Left lung (tissue), 10 donors: ENCODE data around the gene C1orf35. TPM values are rescaled to one million over a fixed set of nuclear protein-coding genes. Genes with fewer than 3 reads are reported as not detected.

Experiments used
- ATAC-seq: fragments of 200-7000 bp; cut with Tn5 transposase; one replicate; pipeline ENCODE4 v1.9.1; 2020; ENCODE audit warnings: moderate library complexity
- DNase-seq, 4 donors: peaks; one replicate each; pipeline ENCODE4 v3.0.0-alpha.2; 2013 to 2020
- H3K27ac ChIP-seq, 2 donors: fragments of 200-600 bp; sonication (generic) in 1 of 2; one replicate each; pipeline versions ENCODE4 v1.5.0 to v1.8.0; 2020 to 2021
- H3K27me3 ChIP-seq, 2 donors: fragments of 200-600 bp; sonication (generic) in 1 of 2; one replicate each; pipeline versions ENCODE4 v1.5.0 to v1.8.0; 2020 to 2021
- H3K36me3 ChIP-seq, 2 donors: fragments of 200-600 bp; sonication (generic) in 1 of 2; one replicate each; pipeline versions ENCODE4 v1.5.0 to v1.8.0; 2020 to 2021
- H3K4me1 ChIP-seq, 2 donors: fragments of 200-600 bp; one replicate each; pipeline ENCODE4 v1.8.0; 2021
- H3K4me3 ChIP-seq, 2 donors: fragments of 200-600 bp; sonication (generic) in 1 of 2; one replicate each; pipeline versions ENCODE4 v1.5.0 to v1.8.0; 2020 to 2021; ENCODE audit warnings: mild to moderate bottlenecking in 1 of 2
- H3K9me3 ChIP-seq, 2 donors: fragments of 200-600 bp; sonication (generic) in 1 of 2; one replicate each; pipeline versions ENCODE4 v1.5.0 to v1.8.0; 2020 to 2021
- CTCF ChIP-seq, 2 donors: fragments of 200-600 bp; sonication (generic) in 1 of 2; IDR thresholded peaks; one replicate each; pipeline versions ENCODE4 v1.5.0 to v1.8.0; 2021; ENCODE audit warnings: antibody characterized with exemption in 2 of 2
- intact Hi-C, 2 donors: fragments of 100-400 bp; cut with DNase I; formaldehyde crosslinking; loops; one replicate each; pipeline versions ENCODE4 v1.11.2 to v1.14.2; 2022
- polyA plus RNA-seq, 6 donors: library from polyadenylated mRNA; unstranded; fragments of 120-200 nt; gene quantifications; one replicate each; pipeline ENCODE4 v1.2.1, GENCODE V29; 2013; ENCODE audit not compliant: insufficient read length in 6 of 6
- total RNA-seq, 2 donors: library from RNA; stranded (reverse); fragmentation: NEBNext Ultra II Directional; extraction: Animal tissue kit (Norgen Biotek cat#: 25700); gene quantifications; one replicate each; pipeline ENCODE4 v1.2.1, GENCODE V29; 2021
- donor health status: DM: no; HTN: yes; CAD: no.
- donor health status: DM: no; HTN: no; CAD: no.

The C1orf35 gene
- total and polyA plus RNA-seq, 8 donors: 12.6 to 21.1 (median 17.0) TPM

DNA sequence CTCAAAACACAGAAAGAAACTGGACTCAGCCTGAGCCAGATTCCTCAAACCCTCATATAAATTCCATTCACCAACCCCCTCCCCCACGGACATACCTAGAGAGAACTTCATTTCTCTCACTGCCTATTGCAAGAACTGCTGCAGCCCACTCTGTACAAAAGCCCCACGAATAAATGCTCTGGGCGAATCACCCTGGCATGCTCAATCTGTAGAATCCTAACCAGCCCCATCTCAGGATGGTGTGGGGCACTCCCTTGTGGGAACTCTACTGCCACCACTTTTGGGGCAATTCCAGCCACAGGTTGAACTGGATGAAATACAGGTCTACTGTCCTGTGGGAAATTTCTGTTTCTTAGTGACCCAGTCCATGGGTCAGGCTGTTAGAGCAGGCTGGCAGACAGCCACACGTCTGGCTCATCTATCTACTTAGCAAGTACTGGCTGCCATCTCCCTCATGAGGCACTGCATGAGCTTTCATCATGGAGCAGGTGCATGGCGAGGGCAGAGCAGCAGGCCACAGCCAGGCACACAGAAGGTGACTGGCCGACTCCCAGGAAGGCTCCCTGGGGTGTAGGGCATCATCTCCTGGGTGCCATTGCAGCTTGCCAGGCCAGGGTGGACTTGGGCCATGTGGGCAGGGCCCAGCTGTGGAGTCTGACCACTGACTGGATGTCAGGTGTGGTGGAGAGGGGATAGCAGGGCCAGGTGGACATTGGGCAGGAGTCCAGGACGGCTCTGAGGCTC lies 1.6 kb upstream of the C1orf35 start:
- TF ChIP-seq CTCF (IDR thresholded peaks at IDR 0.05): no peak
- Histone ChIP-seq H3K27me3 (no peaks in the 10 kb centered on the region), H3K4me1 (peaks cover 15 to 63% of the 10 kb centered on the region in 2 donors), H3K4me3 (no peak overlapping the region), H3K9me3 (no peaks in the 10 kb centered on the region), H3K27ac (no peak overlapping the region), H3K36me3 (peaks cover 0 to 44% of the 10 kb centered on the region in 2 donors)
- ATAC-seq: no peak
- DNase-seq: peak in 1 of 4 donors; percentile 61
- intact Hi-C loops: no loop called here

DNA sequence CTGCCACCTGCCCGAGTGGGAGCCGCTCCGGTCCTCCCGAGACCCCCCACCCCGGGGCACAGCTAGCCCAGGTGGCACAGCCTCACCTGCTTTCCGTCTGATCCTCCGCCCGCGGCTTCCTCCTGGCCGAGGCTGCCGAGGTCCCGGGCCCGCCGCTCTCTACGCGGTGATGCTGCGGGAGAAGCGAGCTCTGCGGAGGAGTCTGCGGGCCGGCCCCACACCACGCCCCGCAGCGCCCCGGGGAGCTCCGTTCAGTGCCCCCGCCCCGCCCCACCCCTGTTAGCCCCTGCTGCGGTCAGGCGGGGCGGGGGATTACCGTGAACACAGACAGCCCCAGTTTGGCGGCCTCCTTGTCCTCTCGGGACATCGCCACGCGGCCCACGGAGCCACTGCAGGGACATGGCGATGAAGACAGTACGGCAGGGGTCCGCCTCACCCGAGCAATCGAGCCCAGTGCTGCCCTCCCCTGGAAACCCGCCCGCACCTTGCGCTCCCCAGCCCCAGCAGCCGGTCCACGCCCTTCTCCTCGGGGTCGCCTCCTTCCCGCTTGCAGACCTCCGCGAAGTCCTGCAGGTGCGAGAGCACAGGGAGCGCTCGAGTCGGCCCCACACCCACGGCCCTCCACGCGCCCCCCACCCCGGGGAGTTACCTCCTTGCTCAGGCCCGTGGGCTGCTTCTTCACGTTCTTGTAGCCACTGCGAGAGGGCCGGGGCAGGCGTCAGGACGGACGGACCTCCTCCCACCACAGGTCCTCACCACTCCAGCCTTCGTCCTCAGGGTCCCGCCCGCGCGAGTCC lies 933 bp downstream of the C1orf35 start:
- Histone ChIP-seq H3K27me3 (no peaks in the 10 kb centered on the region), H3K36me3 (peaks cover 2 to 62% of the 10 kb centered on the region in 2 donors), H3K9me3 (no peaks in the 10 kb centered on the region), H3K4me1 (peaks cover 7 to 62% of the 10 kb centered on the region in 2 donors), H3K4me3 (peak overlapping the region; percentile 97 to 99), H3K27ac (peak overlapping the region; percentile 85 to 92)
- intact Hi-C loops: no loop called here
- DNase-seq: peak in 2 of 4 donors; percentile 26 to 88
- peak; percentile 23 for ATAC-seq
- TF ChIP-seq CTCF (IDR thresholded peaks at IDR 0.05): no peak

- Histone ChIP-seq H3K4me1 (peaks cover 7 to 66% of the 10 kb centered on the region in 2 donors), H3K36me3 (peaks cover 2 to 62% of the 10 kb centered on the region in 2 donors), H3K27ac (peak overlapping the region in 1 of 2 donors; percentile 92), H3K9me3 (no peaks in the 10 kb centered on the region), H3K4me3 (peak overlapping the region; percentile 97 to 99), H3K27me3 (no peaks in the 10 kb centered on the region)
- DNase-seq (peak in 1 of 4 donors; percentile 77), ATAC-seq (no peak)
- intact Hi-C loops: no loop called here
- TF ChIP-seq CTCF (IDR thresholded peaks at IDR 0.05): no peak
Observed at GRCh38 chr1:228101614-228101993, 1.5 kb downstream of the C1orf35 start.

DNA sequence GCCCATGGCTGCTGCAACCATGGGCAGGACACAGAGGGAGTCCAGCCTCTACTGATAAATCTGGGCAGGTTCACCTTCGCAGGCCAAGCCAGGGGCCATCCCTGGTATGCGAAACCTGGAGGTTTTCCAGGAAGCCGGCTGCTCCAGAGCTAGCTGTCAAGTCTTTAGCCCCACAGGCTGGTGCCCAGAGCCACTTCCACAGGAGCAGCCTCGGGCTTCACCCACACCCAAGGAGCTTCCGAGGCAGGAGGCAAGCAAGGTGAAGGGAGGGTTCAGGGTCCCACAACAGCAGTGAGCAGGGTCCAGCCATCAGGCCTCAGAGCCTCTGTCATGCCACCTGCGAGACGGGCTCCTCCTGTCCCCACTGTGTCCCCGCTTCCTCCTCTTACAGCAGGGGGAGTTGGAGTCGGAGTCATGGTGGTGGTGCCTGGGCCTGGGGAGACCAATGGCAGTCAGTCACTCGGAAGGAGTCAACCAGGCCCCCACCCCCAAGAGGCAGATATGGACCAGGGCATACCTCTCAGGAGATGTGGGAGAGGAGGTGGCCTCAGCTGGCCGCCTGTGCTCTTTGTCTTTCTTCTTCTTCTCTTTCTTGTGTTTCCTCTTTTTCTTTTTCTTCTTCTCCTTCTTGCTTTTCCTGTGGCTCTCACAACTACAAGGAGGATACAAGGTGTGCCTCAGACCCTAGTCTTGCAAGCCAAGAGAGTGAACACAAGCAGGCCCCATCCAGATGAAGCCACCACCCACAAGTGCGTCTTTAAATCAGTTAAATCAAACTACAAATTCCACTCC lies 2.1 kb downstream of the C1orf35 start:
- H3K27me3 ChIP-seq: no peaks in the 10 kb centered on the region
- intact Hi-C loops: no loop called here
- no peaks in the 10 kb centered on the region for H3K9me3 ChIP-seq
- peaks cover 2 to 62% of the 10 kb centered on the region in 2 donors for H3K36me3 ChIP-seq
- no peak for TF ChIP-seq CTCF (IDR thresholded peaks at IDR 0.05)
- DNase-seq (no peak), ATAC-seq (no peak)
- H3K4me1 ChIP-seq: peaks cover 7 to 72% of the 10 kb centered on the region in 2 donors
- H3K4me3 ChIP-seq: peak overlapping the region in 1 of 2 donors; percentile 97
- peak overlapping the region in 1 of 2 donors; percentile 92 for H3K27ac ChIP-seq
